GM23248 (cell line): ENCODE results near the gene GAGE12F.
"Not testable (repeated sequence)": the region's sequence is repeated elsewhere in the genome, so short reads cannot be mapped to it uniquely, and the experiment has no call there.

Source experiments
- EZH2 ChIP-seq: fragments of 200-600 bp; sonication (generic); IDR thresholded peaks from 2 replicates; pipeline ENCODE4 v1.6.1; 2018; ENCODE audit warnings: antibody characterized with exemption, mild to moderate bottlenecking; ENCODE audit not compliant: insufficient read depth, poor library complexity, severe bottlenecking
- EZH2phosphoT487 ChIP-seq: fragments of 200-600 bp; sonication (generic); IDR thresholded peaks from 2 replicates; pipeline ENCODE4 v1.6.1; 2018; ENCODE audit warnings: antibody characterized with exemption, moderate library complexity, mild to moderate bottlenecking, low read depth; ENCODE audit not compliant: insufficient read depth

- TF ChIP-seq EZH2, EZH2phosphoT487: not testable (repeated sequence)
Measured at GRCh38 chrX:49570100-49570499, 9.5 kb downstream of the GAGE12F start, which contains the start of gene GAGE12G.
